Natural killer cell (primary cell): ENCODE measurements around the gene CREB3. TPM values are rescaled to one million over a fixed set of nuclear protein-coding genes. Genes with fewer than 3 reads are reported as not detected.

ENCODE experiments used
- ATAC-seq, 3 donors: fragments of 150-1000 bp in 2 of 3; fragments of 200-7000 bp in 1 of 3; cut with Tn5 transposase; 1 replicate in 1 of 3; 2 replicates in 2 of 3; pipeline ENCODE4 v1.10.0; 2021; ENCODE audit warnings: mild to moderate bottlenecking in 2 of 3, moderate library complexity in 2 of 3
- DNase-seq, 2 donors: peaks; one replicate each; pipeline versions ENCODE4 v3.0.0 to v3.0.0-alpha.2; 2013 to 2021; ENCODE audit warnings: mixed read lengths in 1 of 2
- H3K27ac ChIP-seq: one replicate; pipeline ENCODE4 v1.5.1; 2013; ENCODE audit warnings: mild to moderate bottlenecking, low read length
- H3K27me3 ChIP-seq: one replicate; pipeline ENCODE4 v1.6.1; 2013; ENCODE audit warnings: low read length; ENCODE audit not compliant: control insufficient read depth, insufficient read depth
- H3K36me3 ChIP-seq: one replicate; pipeline ENCODE4 v1.6.1; 2013; ENCODE audit warnings: low read length; ENCODE audit not compliant: control insufficient read depth, insufficient read depth
- H3K4me1 ChIP-seq: one replicate; pipeline ENCODE4 v1.6.1; 2013; ENCODE audit warnings: low read length; ENCODE audit not compliant: control insufficient read depth, insufficient read depth
- H3K4me3 ChIP-seq: one replicate; pipeline ENCODE4 v1.5.1; 2013; ENCODE audit warnings: low read length
- H3K9me3 ChIP-seq: one replicate; pipeline ENCODE4 v1.6.1; 2013; ENCODE audit warnings: low read length; ENCODE audit not compliant: control insufficient read depth, insufficient read depth
- H3K27ac Mint-ChIP-seq, 2 donors: one replicate each; pipeline ENCODE4 v1.8.0; 2022; ENCODE audit warnings: mild to moderate bottlenecking in 2 of 2, mixed read lengths in 2 of 2, moderate library complexity in 1 of 2
- H3K27me3 Mint-ChIP-seq, 2 donors: one replicate each; pipeline ENCODE4 v1.8.0; 2022; ENCODE audit warnings: low read depth in 2 of 2, mixed read lengths in 2 of 2
- H3K36me3 Mint-ChIP-seq: one replicate; pipeline ENCODE4 v1.8.0; 2022; ENCODE audit warnings: mixed read lengths
- H3K4me1 Mint-ChIP-seq, 2 donors: one replicate each; pipeline ENCODE4 v1.8.0; 2022; ENCODE audit warnings: mixed read lengths in 2 of 2
- H3K4me3 Mint-ChIP-seq: one replicate; pipeline ENCODE4 v1.8.0; 2022; ENCODE audit warnings: mild to moderate bottlenecking, moderate library complexity, mixed read lengths
- H3K9me3 Mint-ChIP-seq, 2 donors: one replicate each; pipeline ENCODE4 v1.8.0; 2022; ENCODE audit warnings: mixed read lengths in 2 of 2
- WGBS: methylation state at CpG from one replicate; pipeline ENCODE4 v1.1.7; 2013; ENCODE audit warnings: missing lambda C conversion rate; ENCODE audit not compliant: insufficient coverage; 5-methylcytosine and 5-hydroxymethylcytosine counted together
- intact Hi-C: fragments of 100-400 bp; cut with micrococcal nuclease; formaldehyde crosslinking; loops from one replicate; pipeline ENCODE4 v1.14.2; 2022
- total RNA-seq, 4 donors: library from RNA; stranded (reverse); fragments of 120-200 nt in 1 of 4; gene quantifications; one replicate each; pipeline versions ENCODE4 v1.2.3 to v1.2.4, GENCODE V29; 2013 to 2022
- TF ChIP-seq, protein P1 (sequence below): fragments of 200-600 bp; IDR thresholded peaks from one replicate; pipeline ENCODE4 v1.8.0; 2022; ENCODE audit warnings: antibody characterized with exemption

The CREB3 gene
- total RNA-seq, 3 donors from 2014 or later (not counting 1 experiment from before 2014, with no cell fraction given), result 15.7 to 19.7 (median 18.8) TPM

GRCh38 chr9:35727676-35728040, 4.8 kb upstream of the CREB3 start:
- no peaks in the 10 kb centered on the region for H3K27me3 Mint-ChIP-seq
- Histone ChIP-seq H3K36me3 (peaks cover 30% of the 10 kb centered on the region), H3K9me3 (no peaks in the 10 kb centered on the region), H3K4me1 (peaks cover 52% of the 10 kb centered on the region), H3K27me3 (no peaks in the 10 kb centered on the region), H3K27ac (peak overlapping the region; percentile 73), H3K4me3 (peak overlapping the region; percentile 30)
- H3K27ac Mint-ChIP-seq, result no peak overlapping the region
- TF ChIP-seq, protein P1, sequence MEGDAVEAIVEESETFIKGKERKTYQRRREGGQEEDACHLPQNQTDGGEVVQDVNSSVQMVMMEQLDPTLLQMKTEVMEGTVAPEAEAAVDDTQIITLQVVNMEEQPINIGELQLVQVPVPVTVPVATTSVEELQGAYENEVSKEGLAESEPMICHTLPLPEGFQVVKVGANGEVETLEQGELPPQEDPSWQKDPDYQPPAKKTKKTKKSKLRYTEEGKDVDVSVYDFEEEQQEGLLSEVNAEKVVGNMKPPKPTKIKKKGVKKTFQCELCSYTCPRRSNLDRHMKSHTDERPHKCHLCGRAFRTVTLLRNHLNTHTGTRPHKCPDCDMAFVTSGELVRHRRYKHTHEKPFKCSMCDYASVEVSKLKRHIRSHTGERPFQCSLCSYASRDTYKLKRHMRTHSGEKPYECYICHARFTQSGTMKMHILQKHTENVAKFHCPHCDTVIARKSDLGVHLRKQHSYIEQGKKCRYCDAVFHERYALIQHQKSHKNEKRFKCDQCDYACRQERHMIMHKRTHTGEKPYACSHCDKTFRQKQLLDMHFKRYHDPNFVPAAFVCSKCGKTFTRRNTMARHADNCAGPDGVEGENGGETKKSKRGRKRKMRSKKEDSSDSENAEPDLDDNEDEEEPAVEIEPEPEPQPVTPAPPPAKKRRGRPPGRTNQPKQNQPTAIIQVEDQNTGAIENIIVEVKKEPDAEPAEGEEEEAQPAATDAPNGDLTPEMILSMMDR, result no peak
- WGBS, result 0% methylated on average over 5 of the region's 5 CpGs
- intact Hi-C loops, result no loop called here
- H3K4me1 Mint-ChIP-seq, result peaks cover 19 to 20% of the 10 kb centered on the region in 2 donors
- ATAC-seq, result no peak
- H3K4me3 Mint-ChIP-seq, result no peak overlapping the region
- no peak for DNase-seq
- H3K9me3 Mint-ChIP-seq, result no peaks in the 10 kb centered on the region
- H3K36me3 Mint-ChIP-seq, result peaks cover 8% of the 10 kb centered on the region

GRCh38 chr9:35728041-35728971, 4.2 kb upstream of the CREB3 start:
- Histone ChIP-seq H3K4me1 (peaks cover 59% of the 10 kb centered on the region), H3K27ac (peak overlapping the region; percentile 73), H3K36me3 (peaks cover 25% of the 10 kb centered on the region), H3K4me3 (peak overlapping the region; percentile 30), H3K9me3 (no peaks in the 10 kb centered on the region), H3K27me3 (no peaks in the 10 kb centered on the region)
- Mint-ChIP-seq H3K27ac (no peak overlapping the region), H3K36me3 (peaks cover 8% of the 10 kb centered on the region), H3K27me3 (no peaks in the 10 kb centered on the region), H3K4me3 (no peak overlapping the region), H3K9me3 (no peaks in the 10 kb centered on the region), H3K4me1 (peaks cover 25 to 26% of the 10 kb centered on the region in 2 donors)
- DNase-seq, result peak; percentile 60 to 70
- TF ChIP-seq, protein P1, result no peak
- ATAC-seq, result peak in 2 of 3 donors; percentile 11 to 18
- intact Hi-C loops, result no loop called here
- 3% methylated on average over 9 of the region's 10 CpGs for WGBS

- Histone ChIP-seq H3K27me3 (no peaks in the 10 kb centered on the region), H3K4me3 (peak overlapping the region; percentile 13), H3K4me1 (peaks cover 62% of the 10 kb centered on the region), H3K36me3 (peaks cover 17% of the 10 kb centered on the region), H3K9me3 (no peaks in the 10 kb centered on the region), H3K27ac (peak overlapping the region; percentile 88)
- TF ChIP-seq, protein P1, result no peak
- 53% methylated on average over 3 of the region's 3 CpGs for WGBS
- no peak overlapping the region for H3K27ac Mint-ChIP-seq
- H3K4me3 Mint-ChIP-seq, result no peak overlapping the region
- H3K36me3 Mint-ChIP-seq, result peaks cover 8% of the 10 kb centered on the region
- H3K4me1 Mint-ChIP-seq, result peaks cover 26 to 27% of the 10 kb centered on the region in 2 donors
- H3K9me3 Mint-ChIP-seq, result no peaks in the 10 kb centered on the region
- DNase-seq, result no peak
- H3K27me3 Mint-ChIP-seq, result no peaks in the 10 kb centered on the region
- intact Hi-C loops, result no loop called here
- no peak for ATAC-seq
These were observed 3.4 kb upstream of the CREB3 start for GRCh38 chr9:35729101-35729500.
